OCI-LY7 (cell line): ENCODE data around the gene PPBP.

Experiments used
- CTCF ChIP-seq: fragments of 200-600 bp; sonication (generic); conservative IDR thresholded peaks from 2 replicates; pipeline ENCODE4 v1.5.1; 2014; ENCODE audit warnings: mild to moderate bottlenecking, antibody characterized with exemption, low read length, moderate library complexity, mixed read lengths
- EZH2phosphoT487 ChIP-seq: fragments of 200-600 bp; sonication (generic); IDR thresholded peaks from 2 replicates; pipeline ENCODE4 v1.6.1; 2018; ENCODE audit warnings: low read depth, borderline replicate concordance, mild to moderate bottlenecking, mixed run types, antibody characterized with exemption, low read length, moderate library complexity, mixed read lengths

DNA sequence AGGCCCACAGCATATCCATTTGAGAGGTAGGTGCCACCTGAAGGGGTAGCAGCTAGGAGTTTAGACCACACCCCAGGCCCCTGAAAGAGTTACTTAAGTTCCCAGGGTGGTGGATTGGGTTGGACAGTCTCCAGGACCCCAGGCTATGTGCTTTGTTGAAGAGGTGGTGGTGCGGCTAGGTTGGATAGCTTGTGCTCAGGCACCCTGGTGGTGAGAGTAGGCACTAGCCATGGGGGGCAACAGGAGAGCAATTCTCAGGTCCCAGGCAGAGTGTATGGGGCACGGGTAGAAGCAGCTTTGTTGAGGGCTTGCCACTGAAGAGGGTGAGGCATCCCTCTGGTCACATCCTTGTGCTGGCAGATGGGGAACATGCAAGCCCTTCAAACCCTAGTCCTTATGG lies 11.8 kb downstream of the PPBP start:
- TF ChIP-seq EZH2phosphoT487 (no peak), CTCF (no peak)
